GM12878 (cell line): ENCODE measurements around the gene CDKN2A.

Experiments
- BMI1 ChIP-seq: fragments of 450-650 bp; IDR thresholded peaks from 2 replicates; pipeline ENCODE4 v1.6.1; 2016; ENCODE audit warnings: mild to moderate bottlenecking, moderate library complexity, borderline replicate concordance
- CBFB ChIP-seq: IDR thresholded peaks from 2 replicates; pipeline ENCODE4 v1.6.1; 2016; ENCODE audit warnings: antibody characterized with exemption, low read depth
- CEBPZ ChIP-seq: fragments of 150-350 bp; IDR thresholded peaks from 2 replicates; pipeline ENCODE4 v1.6.1; 2016; ENCODE audit warnings: low read depth, low read length
- CTCF ChIP-seq, 3 experiments: IDR thresholded peaks in 2 of 3; conservative IDR thresholded peaks in 1 of 3; 2 replicates each; pipeline ENCODE4 v1.5.1; 2011; ENCODE audit warnings: low read depth in 3 of 3, low read length in 3 of 3, mild to moderate bottlenecking in 3 of 3, control low read depth in 2 of 3, moderate library complexity in 2 of 3, inconsistent platforms in 1 of 3, mixed read lengths in 1 of 3; ENCODE audit not compliant: control insufficient read depth in 2 of 3, insufficient read depth in 1 of 3; ENCODE audit errors: extremely low read depth in 1 of 3
- ELK1 ChIP-seq: IDR thresholded peaks from 2 replicates; pipeline ENCODE4 v1.6.1; 2012; ENCODE audit warnings: low read depth, low read length, improper control_type of control experiment
- IKZF1 ChIP-seq: fragments of 450-650 bp; conservative IDR thresholded peaks from 2 replicates; pipeline ENCODE4 v1.6.1; 2017; ENCODE audit warnings: antibody characterized with exemption, mild to moderate bottlenecking
- PBX3 ChIP-seq: IDR thresholded peaks from 2 replicates; pipeline ENCODE4 v1.6.1; 2011; ENCODE audit warnings: mild to moderate bottlenecking, low read depth, low read length, moderate library complexity; ENCODE audit not compliant: insufficient replicate concordance
- POLR2A ChIP-seq: IDR thresholded peaks from 2 replicates; pipeline ENCODE4 v1.6.1; 2011; ENCODE audit warnings: low read depth, mild to moderate bottlenecking, low read length
- RFX5 ChIP-seq: IDR thresholded peaks from 2 replicates; pipeline ENCODE4 v1.6.1; 2011; ENCODE audit warnings: low read depth, low read length, improper control_type of control experiment
- SPI1 ChIP-seq: IDR thresholded peaks from 2 replicates; pipeline ENCODE4 v1.6.1; 2011; ENCODE audit warnings: low read depth, mild to moderate bottlenecking, low read length, moderate library complexity, borderline replicate concordance; ENCODE audit not compliant: insufficient read depth
- SREBF2 ChIP-seq: IDR thresholded peaks from 2 replicates; pipeline ENCODE4 v1.6.1; 2012; ENCODE audit warnings: mild to moderate bottlenecking, low read length
- ZBTB33 ChIP-seq: fragments of 450-650 bp; IDR thresholded peaks from 2 replicates; pipeline ENCODE4 v1.6.1; 2017; ENCODE audit warnings: mild to moderate bottlenecking
- TF ChIP-seq, protein P1 (sequence below): IDR thresholded peaks from 2 replicates; pipeline ENCODE4 v1.6.1; 2012; ENCODE audit warnings: low read depth, low read length, improper control_type of control experiment

DNA sequence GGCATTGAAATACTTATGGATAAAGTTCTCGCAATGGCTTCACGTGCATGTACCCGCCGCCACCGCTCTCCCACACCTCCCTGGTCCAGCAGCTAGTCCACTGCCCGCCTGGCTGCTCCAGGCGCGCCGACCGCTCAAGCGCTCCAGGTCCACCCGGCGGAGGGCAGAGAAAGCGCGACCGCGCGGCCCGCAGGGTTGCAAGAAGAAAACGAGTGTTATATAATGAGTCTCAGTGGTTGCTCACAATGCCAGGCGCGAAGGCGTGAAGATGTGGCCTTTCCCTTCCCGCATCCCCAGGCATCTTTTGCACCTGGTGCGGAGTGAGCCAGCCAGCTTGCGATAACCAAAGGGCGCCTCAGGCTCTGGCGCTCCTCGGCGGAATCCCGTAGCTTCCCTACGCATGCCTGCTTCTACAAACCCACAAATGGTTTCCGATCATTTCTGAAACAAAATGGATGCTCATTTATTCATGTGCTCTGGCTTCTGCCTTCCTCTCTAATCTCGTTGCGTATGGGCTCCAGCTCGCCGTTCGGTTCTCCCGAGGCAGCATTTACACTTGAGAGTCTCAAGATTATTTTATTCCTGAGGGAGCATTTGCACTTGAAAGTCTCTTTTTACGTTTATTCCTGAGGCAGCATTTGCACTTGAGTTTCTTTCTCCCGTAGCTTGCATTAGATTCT, 25.7 kb downstream of the CDKN2A start:
- no peak for TF ChIP-seq SREBF2
- no peak for TF ChIP-seq CBFB
- TF ChIP-seq BMI1, result no peak
- no peak for TF ChIP-seq SPI1
- TF ChIP-seq CTCF (IDR thresholded peaks at IDR 0.05 in 2 of 3, conservative IDR thresholded peaks at IDR 0.05 in 1 of 3; ENCODE audit: control insufficient read depth in 2 of 3, extremely low read depth in 1 of 3, insufficient read depth in 1 of 3, low read depth in 3 of 3, low read length in 3 of 3), result no peak
- no peak for TF ChIP-seq ZBTB33
- TF ChIP-seq, protein P1, sequence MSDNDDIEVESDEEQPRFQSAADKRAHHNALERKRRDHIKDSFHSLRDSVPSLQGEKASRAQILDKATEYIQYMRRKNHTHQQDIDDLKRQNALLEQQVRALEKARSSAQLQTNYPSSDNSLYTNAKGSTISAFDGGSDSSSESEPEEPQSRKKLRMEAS, result no peak
- TF ChIP-seq ELK1, result no peak
- no peak for TF ChIP-seq CEBPZ
- no peak for TF ChIP-seq RFX5
- no peak for TF ChIP-seq POLR2A
- TF ChIP-seq IKZF1, result no peak
- TF ChIP-seq PBX3, result no peak
